Kidney epithelial cell (primary cell): ENCODE data around the gene PIAS4. TPM values are rescaled to one million over a fixed set of nuclear protein-coding genes. Genes with fewer than 3 reads are reported as not detected.

Source experiments
- DNase-seq: peaks from one replicate; pipeline ENCODE4 v3.0.0-alpha.2; 2010; ENCODE audit warnings: low read depth
- H3K27me3 ChIP-seq: 2 replicates; pipeline ENCODE4 v1.6.0; 2011; ENCODE audit warnings: low read length; ENCODE audit not compliant: control insufficient read depth, insufficient read depth
- H3K36me3 ChIP-seq: 2 replicates; pipeline ENCODE4 v1.5.1; 2011; ENCODE audit warnings: low read length; ENCODE audit not compliant: control insufficient read depth, insufficient read depth
- H3K4me3 ChIP-seq: 2 replicates; pipeline ENCODE4 v1.5.1; 2011; ENCODE audit warnings: low read depth, mild to moderate bottlenecking, control low read depth, low read length
- CTCF ChIP-seq: IDR thresholded peaks from 2 replicates; pipeline ENCODE4 v1.5.1; 2011; ENCODE audit warnings: mild to moderate bottlenecking, moderate library complexity, low read length, control low read depth, inconsistent platforms; ENCODE audit not compliant: insufficient read depth, poor library complexity, severe bottlenecking
- total RNA-seq: library from RNA; depleted of rRNA; stranded (reverse); fragments of >200 nt; gene quantifications from 2 replicates; pipeline ENCODE4 v1.2.3, GENCODE V29; 2015

Gene PIAS4
- total RNA-seq, 1 donor from 2014 or later = 38.1 TPM

GRCh38 chr19:4043401-4043800 is 35.9 kb downstream of the PIAS4 start:
- no peak for TF ChIP-seq CTCF
- no peak for DNase-seq
- no peak overlapping the region for H3K4me3 ChIP-seq
- H3K27me3 ChIP-seq = no peaks in the 10 kb centered on the region
- no peaks in the 10 kb centered on the region for H3K36me3 ChIP-seq

- no peaks in the 10 kb centered on the region for H3K27me3 ChIP-seq
- no peak for TF ChIP-seq CTCF
- DNase-seq = no peak
- H3K4me3 ChIP-seq = no peak overlapping the region
- H3K36me3 ChIP-seq = peaks cover 1% of the 10 kb centered on the region
These were observed 36.6 kb downstream of the PIAS4 start for GRCh38 chr19:4043966-4044715.

GRCh38 chr19:4044990-4045465 is 37.5 kb downstream of the PIAS4 start:
- TF ChIP-seq CTCF = no peak

GRCh38 chr19:4045597-4046361 is 38.2 kb downstream of the PIAS4 start:
- no peak for DNase-seq
- no peaks in the 10 kb centered on the region for H3K27me3 ChIP-seq
- H3K4me3 ChIP-seq = no peak overlapping the region
- peaks cover 1% of the 10 kb centered on the region for H3K36me3 ChIP-seq
- TF ChIP-seq CTCF = no peak

More at GRCh38 chr19:4044990-4045465, 37.5 kb downstream of the PIAS4 start:
- Histone ChIP-seq H3K36me3 (peaks cover 1% of the 10 kb centered on the region), H3K27me3 (no peaks in the 10 kb centered on the region), H3K4me3 (no peak overlapping the region)
- DNase-seq = no peak

- TF ChIP-seq CTCF = no peak
- DNase-seq = no peak
These were observed 38.8 kb downstream of the PIAS4 start for GRCh38 chr19:4046362-4046691.

More at GRCh38 chr19:4046362-4046691, 38.8 kb downstream of the PIAS4 start:
- H3K27me3 ChIP-seq = no peaks in the 10 kb centered on the region
- peaks cover 1% of the 10 kb centered on the region for H3K36me3 ChIP-seq
- H3K4me3 ChIP-seq = no peak overlapping the region
